ENCODE results near the gene SMIM5.

GRCh38 chr17:75664099-75664549 lies 30.9 kb downstream of the SMIM5 start:
- TF ChIP-seq CTCF (optimal IDR thresholded peaks at IDR 0.05 in 1 of 3, IDR thresholded peaks at IDR 0.05 in 1 of 3, conservative IDR thresholded peaks at IDR 0.05 in 1 of 3; ENCODE audit: extremely low read depth in 1 of 3, insufficient read depth in 2 of 3, low read length in 3 of 3) (no peak), EZH2 (IDR thresholded peaks at IDR 0.05; ENCODE audit: low read length) (no peak)

Data from keratinocyte (primary cell).